Mucosa of gallbladder (tissue), 1 donor: ENCODE data around the gene PRUNE2. TPM values are rescaled to one million over a fixed set of nuclear protein-coding genes. Genes with fewer than 3 reads are reported as not detected.
"Not testable (repeated sequence)": the region's sequence is repeated elsewhere in the genome, so short reads cannot be mapped to it uniquely, and the experiment has no call there.

Experiments used
- DNase-seq: peaks from one replicate; pipeline ENCODE4 v3.0.0-alpha.2; 2020; ENCODE audit warnings: low spot score
- total RNA-seq: library from RNA; stranded (reverse); gene quantifications from one replicate; pipeline ENCODE4 v1.2.1, GENCODE V29; 2021
- donor health status: DM: no; HTN: no; CAD: no.

Gene PRUNE2
- total RNA-seq, 1 donor from 2014 or later = 91.7 TPM

DNA sequence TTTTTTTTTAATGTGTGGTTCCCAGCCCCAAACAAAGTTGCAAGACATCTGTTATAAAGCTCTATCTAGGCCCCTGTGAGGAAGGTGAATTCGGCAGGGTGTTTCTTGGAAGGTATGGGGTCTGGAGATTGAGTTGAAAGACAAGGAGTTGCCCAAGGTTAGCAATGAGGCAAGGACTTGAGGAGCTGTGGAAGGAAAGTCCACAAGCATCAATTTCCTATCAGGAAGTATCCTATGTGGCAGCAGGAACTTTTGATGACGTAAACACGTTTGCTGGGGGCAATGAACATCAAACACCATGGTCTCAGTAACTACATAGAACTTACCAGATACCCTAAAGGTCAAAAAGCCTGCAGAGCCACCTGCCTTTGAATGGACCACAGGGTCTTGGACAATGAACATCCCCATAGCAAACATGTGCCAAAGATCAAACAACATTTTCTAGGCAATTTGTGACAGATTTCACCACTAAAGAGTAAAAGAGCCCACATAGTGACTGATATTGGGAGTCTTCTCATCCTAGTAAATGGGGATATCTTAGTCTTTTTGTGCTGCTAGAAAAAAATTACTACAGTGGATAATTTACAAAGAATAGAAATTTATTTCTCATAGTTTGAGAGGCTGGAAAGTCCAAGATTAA is 301.9 kb downstream of the PRUNE2 start:
- no peak for DNase-seq

DNA sequence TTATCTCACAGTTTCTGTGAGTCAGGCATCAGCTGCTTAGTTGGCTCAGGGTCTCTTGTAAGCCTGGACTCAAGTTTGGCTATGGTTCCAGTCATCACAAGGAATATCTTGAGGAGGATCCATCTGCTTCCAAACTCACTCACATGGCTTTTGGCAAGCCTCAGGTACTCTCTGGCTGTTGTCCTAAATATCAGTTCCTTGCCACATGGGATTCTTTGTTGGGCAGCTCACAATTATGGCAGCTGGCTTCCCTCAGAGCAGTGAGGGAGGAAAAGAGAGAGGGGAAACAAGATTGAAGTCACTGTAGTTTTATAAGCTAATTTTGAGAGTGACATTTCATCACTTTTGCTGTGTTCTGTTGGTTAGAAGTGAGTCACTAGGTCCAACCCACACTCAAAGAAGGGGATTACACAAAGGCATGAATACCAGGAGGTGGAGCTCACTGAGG is 302.4 kb downstream of the PRUNE2 start:
- no peak for DNase-seq

DNA sequence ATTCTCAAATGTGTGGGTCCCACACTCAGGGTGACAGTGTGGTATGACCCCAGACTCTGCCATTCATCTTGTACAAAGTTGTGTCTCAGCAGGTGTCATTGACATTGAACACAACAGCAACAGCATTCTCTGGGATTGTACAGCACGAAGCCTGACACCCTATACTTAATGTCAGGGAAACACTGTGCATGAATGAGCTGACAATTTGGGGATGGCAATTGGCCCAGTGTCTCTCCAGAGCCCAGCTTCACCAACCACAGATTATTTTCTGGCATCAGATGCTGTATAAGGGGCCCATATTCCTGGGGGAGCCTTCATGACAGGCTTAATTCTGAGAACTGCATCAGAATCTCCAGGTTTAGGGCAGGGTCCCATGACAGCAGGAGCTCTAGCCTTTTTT is 303.7 kb downstream of the PRUNE2 start:
- DNase-seq = no peak

DNA sequence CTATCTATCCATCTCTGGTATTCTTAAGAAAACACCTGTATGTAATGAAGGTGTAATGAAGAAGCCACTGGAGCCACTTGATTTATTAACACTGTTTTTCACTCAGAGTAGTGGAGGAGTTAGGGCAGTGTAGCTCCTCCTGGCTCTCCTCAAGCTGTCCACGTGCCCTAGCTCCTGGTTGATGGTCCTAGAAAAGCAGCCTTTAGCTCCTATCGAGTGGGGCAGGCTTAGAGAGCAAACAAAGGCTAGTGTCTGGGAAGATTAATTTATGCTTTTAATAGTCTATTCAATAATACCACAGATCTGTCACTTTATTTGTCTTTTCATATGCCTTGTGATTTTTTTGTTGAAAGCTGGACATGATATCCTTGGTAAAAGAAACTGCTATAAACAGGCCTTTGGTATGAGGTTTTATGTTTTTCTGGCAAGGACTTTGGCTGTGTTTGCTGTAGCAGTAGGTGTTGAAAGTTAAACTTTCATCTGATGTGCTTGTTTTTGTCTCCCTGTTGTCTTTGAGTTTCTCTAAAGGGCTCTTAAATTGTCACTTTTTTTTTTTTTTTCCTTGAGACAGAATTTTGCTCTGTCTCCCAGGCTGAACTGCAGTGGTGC is 305.8 kb downstream of the PRUNE2 start:
- DNase-seq = no peak

DNA sequence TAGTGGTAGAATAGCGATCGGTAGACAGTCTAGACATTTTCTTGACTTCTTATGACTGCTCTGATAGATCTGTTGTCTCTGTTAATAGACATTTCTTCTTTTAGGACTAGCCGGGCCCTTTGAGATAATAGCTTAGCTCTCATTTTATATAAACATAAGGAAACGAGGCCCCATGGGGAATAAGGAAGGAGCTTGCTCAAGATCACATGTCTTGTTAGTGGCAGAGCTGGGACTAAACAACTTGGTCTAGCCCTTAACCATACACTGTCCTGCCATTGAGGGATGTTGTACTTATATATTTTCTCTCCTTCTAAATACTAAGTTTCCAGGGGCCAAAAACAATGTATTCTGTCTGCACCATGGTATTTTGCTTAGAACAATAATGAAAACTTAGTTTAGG is 306.9 kb downstream of the PRUNE2 start:
- DNase-seq = no peak

DNA sequence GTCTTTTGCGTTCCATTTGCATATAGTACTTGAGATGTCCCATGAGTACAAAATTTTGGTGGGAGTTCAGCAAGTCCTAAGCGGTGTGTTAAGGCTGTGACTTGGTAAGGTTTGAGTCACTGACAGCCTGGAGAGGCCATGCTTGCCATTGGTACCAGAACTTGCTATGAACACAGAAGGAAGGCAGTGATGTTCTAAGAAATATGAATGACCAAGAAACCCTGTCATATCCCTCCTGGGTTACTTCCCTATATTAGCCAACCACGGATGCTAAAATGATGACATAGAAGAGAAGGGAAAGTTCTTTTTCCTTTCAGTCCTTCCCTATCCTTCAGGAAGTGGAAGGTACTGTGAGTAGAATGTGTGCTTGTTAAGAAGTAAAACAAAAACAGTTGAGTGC is 310.3 kb downstream of the PRUNE2 start:
- no peak for DNase-seq

DNA sequence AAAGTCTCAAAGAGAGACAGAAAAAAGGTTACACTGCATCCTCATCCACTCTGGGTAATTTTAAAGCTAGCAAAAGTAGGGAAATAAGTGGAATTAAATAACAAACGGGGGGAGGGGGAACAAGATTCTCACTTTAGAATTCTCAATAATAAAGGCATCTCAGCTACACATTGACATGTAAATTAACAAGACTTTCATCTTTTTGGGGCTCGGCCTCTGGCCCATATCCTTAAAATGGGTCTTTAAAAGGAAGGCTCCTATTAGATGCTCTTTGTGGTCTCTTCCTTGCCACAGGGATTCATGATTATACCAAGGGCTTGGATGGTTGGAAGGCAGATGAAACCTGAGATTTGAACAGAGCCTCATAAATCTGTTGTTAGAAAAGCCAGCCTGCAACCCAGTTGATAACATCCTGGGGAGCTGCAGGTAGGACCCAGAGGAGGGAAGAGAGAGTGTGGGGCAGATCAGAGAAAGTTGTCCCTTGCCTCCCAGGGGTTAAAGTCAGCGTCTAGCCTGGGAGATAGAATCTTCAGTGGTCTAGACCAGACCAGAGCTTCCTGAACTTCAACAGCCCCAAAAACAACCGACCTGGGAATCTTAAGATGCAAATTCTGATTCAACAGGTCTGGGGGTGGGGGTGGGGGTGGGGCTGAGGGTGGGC is 311.0 kb downstream of the PRUNE2 start:
- no peak for DNase-seq

DNA sequence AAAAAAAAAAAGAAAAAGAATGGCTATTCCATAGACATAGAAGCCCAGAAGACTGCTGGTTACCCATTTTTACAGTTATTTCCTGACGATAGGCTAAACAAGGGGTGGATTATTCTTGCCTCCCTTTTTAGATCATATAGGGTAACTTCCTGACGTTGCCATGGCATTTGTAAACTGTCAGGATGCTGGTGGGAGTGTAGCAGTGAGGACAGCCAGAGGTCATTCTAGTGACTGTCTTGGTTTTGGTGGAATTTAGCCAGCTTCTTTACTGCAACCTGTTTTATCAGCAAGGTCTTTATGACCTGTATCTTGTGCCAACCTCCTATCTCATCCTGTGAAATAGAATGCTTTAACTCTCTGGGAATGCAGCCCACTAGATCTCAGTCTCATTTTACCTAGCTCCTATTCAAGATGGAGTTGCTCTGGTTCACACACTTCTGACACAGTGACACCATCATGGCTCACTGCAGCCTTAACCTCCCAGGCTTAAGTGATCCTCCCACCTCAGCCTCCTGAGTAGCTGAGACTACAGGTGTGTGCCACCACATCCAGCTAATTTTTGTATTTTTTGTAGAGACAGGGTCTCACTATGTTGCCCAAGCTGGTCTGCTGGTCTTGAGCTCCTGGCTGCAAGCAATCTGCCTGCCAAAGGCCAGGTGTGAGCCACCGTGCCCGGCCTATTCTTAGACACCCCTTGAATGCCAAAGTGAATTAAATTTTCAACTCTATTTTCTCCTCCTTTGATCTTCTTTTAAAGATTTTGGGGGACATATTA is 311.8 kb downstream of the PRUNE2 start:
- not testable (repeated sequence) for DNase-seq

DNA sequence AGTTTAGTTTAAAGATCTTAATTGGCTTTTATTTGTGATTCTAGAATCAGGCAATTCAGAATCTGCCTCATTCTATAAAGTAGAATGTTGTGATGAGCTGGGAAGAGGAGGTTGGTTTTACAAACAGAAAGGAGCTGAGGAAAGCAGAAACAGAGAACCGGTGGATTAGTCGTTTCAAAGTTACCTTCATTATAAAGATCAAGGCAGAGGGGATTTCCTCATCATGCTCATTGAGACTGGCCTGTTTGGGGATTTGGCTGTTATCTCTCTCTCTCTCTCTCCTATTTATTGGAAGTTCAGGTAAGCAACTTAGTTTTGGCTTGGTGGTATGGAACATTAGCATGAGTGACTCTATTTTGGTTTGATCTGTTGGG is 313.0 kb downstream of the PRUNE2 start:
- no peak for DNase-seq

DNA sequence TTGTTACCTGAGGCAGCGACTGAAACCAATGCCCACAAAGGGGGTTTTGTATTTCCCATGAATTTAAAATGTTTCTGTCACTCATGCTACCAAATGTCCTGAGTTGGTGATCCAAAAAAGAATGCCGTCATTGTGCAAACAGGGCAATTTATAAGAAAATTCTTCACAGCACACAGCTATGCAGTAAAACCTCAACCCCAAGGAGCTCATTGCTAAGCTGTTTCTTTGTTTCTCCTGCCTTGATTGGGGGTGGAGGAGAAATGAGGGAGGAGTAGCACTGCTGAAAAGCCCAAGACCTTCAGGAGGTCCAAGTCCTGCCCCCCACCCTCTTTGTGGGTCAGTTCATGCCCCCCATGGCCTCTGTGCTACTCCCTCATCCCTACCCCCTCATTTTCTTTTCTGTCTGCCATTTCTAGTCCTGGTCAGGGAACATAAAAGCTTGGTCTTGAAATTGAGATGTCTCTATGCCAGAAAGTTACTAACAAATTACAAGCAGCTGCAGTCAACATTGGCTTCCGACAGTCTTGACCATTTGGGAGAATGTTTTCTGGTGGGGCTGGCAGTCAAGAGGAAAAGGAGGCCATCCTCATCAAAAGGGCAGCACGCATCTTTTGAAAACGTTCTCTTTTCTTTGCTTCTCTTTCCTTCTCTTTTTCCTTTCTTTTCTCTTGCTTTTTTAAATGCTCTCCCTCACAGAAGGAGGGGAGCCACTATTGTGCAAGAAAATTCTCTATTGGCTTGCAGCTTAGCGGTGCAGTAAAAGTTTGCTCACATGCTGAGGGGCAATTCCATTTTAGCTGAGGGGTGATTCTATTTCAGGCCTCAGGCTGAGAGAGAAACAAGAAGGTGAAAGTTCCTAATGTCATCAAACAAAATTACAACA is 313.6 kb downstream of the PRUNE2 start:
- DNase-seq = no peak

DNA sequence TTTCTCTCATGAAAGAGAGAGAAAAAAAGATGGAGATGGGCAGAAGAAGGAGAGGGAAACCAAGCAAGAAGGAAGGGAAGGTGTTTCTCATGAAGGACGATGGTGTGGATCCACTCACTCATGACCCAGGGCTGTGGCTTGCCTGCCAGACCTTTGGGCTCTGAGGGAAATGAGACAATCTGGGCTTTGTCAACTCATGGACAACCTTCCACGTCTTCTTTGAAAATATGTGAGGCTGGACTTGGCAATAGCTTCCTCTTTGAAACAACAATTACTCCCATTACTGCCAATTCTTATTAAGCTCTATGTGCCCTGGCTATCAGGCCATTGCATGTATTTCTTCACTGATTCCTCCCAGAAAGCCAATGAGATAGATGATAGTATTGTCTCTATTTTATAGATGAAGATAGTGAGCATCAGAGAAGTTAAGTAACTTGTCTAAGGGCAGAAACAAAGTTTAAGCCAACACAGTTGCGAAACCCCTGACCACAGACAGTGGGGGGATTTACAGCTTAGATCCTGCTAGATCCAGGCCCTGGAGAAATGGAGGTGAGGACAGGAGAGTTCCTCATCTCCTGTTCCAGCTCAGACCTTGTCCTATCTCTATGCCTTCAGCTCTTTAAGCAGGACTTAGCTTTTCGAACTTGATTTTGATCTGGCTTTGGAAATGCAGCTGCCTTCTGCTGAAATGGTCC is 314.5 kb downstream of the PRUNE2 start:
- DNase-seq = no peak

DNA sequence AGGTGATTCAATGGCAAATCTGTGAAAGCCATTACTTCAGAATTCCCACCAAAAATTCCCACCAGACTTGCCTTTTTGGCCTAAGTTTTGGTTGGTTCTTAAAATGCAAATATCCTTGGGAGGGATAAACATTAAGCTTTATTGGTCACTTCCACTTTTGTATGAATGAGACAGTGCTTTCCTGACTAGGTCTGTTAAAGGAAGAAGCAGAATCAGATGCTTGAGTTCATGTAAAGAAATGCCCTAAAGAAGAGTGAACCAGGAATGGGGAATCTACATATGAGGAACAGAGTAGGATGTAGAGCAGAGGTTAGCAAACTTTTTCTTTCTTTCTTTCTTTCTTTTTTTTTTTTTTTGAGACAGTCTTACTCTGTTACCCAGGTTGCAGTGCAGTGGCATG is 317.6 kb downstream of the PRUNE2 start:
- no peak for DNase-seq

DNA sequence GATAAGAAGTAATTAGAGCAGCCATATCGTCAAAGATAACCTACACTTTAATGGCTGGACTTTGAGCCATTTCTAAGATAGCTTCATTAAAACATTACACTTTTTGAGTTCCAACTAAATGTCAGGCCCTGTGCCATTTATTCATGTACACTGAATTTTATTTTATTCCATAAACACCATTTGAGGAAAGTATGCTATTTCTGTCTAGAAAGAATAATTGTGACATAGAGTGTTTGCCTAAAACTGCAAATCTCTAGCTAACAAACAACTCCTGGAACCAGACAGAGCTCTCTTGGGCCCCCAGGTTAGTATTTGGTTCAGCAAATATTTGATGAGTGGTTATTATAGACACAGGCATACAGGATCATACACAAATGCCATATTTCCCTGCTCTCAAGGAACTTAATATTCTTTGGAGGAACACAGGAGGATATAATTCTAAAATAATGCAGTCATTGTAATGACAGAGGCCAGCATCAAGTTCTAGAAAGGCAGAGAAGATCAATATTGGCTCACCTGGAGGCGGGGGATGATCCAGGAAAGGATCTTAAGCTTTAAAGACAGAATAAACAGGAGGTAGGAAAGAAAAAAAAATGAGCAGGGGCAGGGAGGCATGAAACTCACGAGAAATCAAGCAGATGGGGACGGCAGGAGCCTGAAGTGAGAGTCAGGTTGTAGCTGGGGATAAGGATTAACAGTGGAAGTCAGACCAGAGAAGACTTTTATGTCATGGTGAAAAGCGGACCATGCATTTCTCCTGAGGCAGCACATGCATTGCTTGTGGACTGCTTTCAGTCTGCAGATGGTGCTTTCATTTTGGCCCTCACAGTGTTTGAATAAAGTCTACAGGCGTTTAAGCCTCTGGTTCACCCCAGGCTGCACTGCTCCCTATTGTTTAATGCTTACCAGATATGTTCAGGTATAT is 319.3 kb downstream of the PRUNE2 start:
- DNase-seq = peak; percentile 42

DNA sequence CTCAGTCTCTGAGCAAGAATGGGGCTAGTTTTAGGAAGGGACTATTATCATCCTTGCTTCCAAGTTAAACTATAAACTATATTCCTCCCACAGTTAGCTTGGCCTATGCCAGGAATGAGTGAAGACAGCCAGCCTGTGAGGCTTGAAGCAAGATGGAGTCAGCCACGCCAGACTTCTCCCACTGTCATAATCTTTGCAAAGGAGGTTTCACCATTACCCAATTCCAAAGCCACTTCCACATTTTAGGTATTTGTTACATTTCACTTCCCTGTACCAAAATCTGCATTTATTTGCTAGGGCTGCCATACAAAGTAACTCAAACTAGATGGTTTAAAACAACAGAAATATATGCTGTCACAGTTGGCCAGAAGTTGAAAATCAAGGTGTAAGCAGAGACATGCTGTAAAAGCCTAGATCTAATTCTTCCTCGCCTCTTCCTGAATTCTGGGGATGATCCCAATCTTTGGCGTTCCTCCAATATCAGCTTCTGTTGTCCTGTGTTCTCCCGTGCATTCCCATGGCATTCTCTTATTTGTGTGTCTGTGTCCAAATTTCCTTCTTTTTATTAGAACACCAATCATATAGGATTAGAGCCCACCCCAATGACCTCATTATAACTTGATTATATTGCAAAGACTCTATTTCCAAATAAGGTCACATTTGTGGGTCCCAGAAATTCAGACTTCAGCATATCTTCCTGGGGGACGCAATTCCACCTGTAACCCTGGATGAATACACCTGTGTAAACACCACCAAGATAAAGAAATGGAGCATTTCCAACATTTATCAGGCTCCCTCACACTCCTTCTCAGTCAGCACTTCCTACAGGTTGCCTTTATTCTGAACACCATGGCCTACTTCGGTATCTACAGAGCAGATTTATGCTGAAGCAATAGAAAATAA is 320.2 kb downstream of the PRUNE2 start:
- DNase-seq = peak; percentile 25

DNA sequence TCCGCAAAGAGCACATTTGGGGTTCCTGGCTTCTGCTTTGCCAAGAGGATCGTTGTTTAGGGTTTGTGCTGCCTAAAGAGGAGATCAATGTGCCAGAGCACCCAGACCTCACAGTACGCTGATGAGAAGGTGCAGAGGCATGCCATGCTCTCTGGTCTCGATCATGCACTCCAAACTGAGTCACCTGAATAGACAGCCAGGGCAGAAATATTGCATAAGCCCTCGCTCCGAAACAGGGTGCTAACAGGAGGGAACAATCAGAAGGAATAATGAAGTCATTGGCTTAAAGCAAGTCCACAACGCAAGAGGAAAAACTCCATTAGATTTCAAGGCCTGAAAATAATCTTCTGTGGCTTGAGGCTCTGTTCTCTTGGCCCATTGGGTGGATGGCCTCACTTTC is 322.7 kb downstream of the PRUNE2 start:
- DNase-seq = no peak

DNA sequence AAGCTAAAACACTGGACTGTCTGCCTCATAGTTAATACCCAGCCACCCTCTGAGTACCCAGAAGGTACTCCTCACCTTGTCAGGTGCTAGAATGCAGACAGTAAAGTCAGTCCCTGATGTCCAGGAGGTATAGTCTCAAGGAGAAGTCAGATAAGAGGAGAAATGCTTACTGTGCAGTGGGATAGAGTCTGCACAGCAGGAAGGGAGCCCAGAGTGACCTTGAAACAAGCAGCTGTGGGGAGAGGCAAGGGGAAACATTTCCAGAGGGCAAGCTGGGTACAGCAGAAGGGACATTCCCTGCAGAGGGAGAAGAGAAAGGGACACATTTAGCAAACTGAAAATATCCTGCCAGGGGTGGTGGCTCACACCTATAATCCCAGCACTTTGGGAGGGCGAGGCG is 324.2 kb downstream of the PRUNE2 start:
- DNase-seq = no peak

DNA sequence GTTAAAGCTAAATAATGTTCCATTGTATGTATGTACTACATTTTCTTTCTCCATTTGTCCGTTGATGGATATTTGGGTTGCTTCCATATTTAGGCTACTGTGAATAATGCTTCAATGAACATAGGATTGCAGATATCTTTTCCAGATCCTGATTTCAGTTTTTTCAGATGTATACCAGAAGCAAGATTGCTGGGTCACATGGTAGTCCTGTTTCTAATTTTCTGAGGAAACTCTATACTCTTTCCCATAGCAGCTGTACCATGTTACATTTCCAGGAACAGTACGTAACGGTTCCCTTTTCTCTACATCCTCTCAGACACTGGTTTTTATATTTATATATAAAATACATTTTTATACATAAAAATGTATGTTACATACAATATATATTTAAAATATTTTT is 325.1 kb downstream of the PRUNE2 start:
- DNase-seq = no peak

DNA sequence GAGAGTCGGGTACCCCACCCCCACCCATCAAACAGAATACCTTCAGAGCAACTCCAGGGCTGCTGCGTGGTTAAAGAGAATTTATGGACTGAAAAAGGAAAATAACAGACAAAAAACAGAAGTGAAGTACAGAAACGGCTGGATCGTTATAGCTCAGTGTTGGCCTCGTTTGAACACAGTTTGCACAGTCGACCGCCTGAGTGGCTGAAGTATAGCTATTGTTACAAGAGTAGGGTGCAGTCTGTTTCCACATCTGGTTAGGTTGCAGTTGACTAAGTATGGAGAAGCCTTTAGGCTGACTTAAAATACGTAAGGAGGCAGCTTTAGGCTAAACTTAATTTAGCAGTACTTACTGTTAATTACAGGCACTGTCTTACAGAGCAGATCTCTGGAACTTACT is 325.7 kb downstream of the PRUNE2 start:
- no peak for DNase-seq

DNA sequence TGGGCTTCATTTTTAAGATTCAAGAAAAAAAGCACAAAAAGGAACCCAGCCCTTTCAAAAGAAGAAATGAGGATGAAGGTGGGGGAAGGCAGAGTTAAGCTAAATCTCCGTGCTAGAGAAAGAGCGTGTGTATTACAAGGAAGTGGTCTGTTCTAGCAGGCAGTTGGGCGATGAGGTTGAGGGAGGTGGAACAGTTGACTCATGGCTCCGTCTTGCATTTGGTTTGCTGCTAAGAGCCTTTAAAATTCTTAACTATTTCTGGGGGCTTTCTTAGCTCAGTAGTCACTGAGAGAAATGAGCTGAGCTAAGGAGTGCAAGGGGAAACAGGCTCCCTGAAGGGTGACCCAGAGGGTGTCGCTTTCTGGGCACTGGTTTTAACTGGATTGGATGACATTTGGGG is 329.6 kb downstream of the PRUNE2 start:
- peak; percentile 51 for DNase-seq
